Skeletal muscle satellite cell (primary cell): ENCODE results near the gene SAMSN1.
"Not testable (repeated sequence)": the region's sequence is repeated elsewhere in the genome, so short reads cannot be mapped to it uniquely, and the experiment has no call there.

Source experiments
- H3K27me3 ChIP-seq: 2 replicates; pipeline ENCODE4 v1.7.0; 2013; ENCODE audit warnings: low read length; ENCODE audit not compliant: control insufficient read depth, insufficient read depth
- H3K36me3 ChIP-seq: 2 replicates; pipeline ENCODE4 v1.7.0; 2013; ENCODE audit warnings: mild to moderate bottlenecking, control low read depth, low read length; ENCODE audit not compliant: insufficient read depth
- H3K4me1 ChIP-seq: 2 replicates; pipeline ENCODE4 v1.7.0; 2013; ENCODE audit warnings: low read length; ENCODE audit not compliant: control insufficient read depth, insufficient read depth
- H3K4me2 ChIP-seq: 2 replicates; pipeline ENCODE4 v1.7.0; 2013; ENCODE audit warnings: mild to moderate bottlenecking, low read length
- H3K4me3 ChIP-seq: 2 replicates; pipeline ENCODE4 v1.7.0; 2013; ENCODE audit warnings: low read length
- H3K9ac ChIP-seq: 2 replicates; pipeline ENCODE4 v1.7.0; 2013; ENCODE audit warnings: mild to moderate bottlenecking, low read depth, low read length, moderate library complexity
- H3K9me3 ChIP-seq: replicated peaks from 2 replicates; pipeline ENCODE4 v1.7.0; 2013; ENCODE audit warnings: mild to moderate bottlenecking, control low read depth, low read length

The SAMSN1 gene

DNA sequence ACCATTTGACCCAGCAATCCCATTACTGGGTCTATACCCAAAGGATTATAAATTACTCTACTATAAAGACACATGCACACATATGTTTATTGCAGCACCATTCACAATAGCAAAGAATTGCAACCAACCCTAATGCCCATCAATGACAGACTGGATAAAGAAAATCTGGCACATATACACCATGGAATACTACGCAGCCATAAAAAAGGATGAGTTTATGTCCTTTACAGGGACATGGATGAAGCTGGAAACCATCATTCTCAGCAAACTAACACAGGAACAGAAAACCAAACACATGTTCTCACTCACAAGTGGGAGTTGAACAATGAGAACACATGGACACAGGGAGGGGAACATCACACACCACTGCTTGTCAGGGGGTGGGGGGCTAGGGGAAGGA lies 51.9 kb downstream of the SAMSN1 start:
- not testable (repeated sequence) for H3K9ac ChIP-seq, H3K27me3 ChIP-seq, H3K9me3 ChIP-seq, H3K4me1 ChIP-seq, H3K4me3 ChIP-seq, H3K4me2 ChIP-seq, H3K36me3 ChIP-seq

DNA sequence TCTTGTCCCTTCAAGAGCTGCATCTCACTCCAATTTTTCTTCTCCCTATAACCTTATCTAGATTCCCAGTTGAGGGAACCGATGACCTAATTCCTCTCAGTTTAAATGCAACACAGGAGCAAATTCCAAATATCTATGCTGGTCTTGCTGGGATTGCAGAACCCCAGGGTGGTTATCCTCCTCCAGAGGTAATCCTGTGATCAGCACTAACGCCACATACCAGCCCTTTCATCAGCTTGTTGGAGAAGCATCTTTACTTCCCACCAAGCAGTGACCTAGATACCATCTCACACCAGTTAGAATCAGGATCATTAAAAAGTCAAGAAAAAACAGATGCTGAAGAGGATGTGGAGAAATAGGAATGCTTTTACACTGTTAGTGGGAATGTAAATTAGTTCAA lies 52.4 kb downstream of the SAMSN1 start:
- Histone ChIP-seq H3K4me2 (no peak overlapping the region), H3K4me1 (no peaks in the 10 kb centered on the region), H3K9ac (no peak overlapping the region), H3K4me3 (no peak overlapping the region), H3K27me3 (no peaks in the 10 kb centered on the region), H3K36me3 (no peaks in the 10 kb centered on the region), H3K9me3 (no peaks in the 10 kb centered on the region)

DNA sequence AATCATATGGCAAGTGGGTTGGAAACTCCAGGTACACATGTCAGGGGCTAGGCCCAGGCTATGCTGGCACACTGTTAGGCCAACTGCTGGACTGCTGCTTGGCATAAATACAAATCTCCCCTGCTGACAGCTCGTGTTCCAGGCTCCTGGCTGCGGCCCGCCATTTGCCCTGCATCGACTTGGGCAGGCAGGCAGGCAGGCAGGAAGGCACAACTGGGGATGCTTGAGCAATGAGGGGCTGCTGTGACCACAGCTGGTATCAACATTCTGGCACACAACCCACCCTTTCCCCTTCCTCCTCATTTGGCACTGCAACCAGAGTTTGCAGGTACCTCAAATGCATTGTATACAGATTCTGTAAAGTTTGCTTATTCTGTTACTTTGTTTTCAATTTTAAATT lies 53.2 kb downstream of the SAMSN1 start:
- Histone ChIP-seq H3K4me1 (no peaks in the 10 kb centered on the region), H3K4me2 (no peak overlapping the region), H3K27me3 (no peaks in the 10 kb centered on the region), H3K9me3 (no peaks in the 10 kb centered on the region), H3K4me3 (no peak overlapping the region), H3K9ac (no peak overlapping the region), H3K36me3 (no peaks in the 10 kb centered on the region)

DNA sequence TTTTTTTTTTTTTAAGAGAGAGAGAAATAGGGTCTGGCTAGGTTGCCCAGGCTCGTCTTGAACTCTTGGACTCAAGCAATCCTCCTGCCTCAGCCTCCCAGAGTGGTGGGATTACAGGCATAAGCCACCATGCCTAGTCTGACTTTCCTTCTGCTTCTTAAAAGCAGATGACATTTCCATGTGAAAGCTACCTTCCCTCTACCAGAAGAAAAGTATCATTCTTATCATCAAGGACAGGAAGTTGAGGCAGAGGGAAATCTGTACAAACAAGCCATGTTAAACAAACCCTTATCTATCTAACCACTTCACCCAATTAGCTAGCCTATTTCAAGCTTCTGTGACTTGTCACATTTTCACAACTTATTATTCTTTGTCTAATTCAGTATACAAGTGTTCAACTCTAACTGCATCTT lies 54.8 kb downstream of the SAMSN1 start:
- no peaks in the 10 kb centered on the region for H3K36me3 ChIP-seq
- H3K27me3 ChIP-seq = no peaks in the 10 kb centered on the region
- no peak overlapping the region for H3K9ac ChIP-seq
- no peaks in the 10 kb centered on the region for H3K4me1 ChIP-seq
- H3K9me3 ChIP-seq = no peaks in the 10 kb centered on the region
- no peak overlapping the region for H3K4me2 ChIP-seq
- H3K4me3 ChIP-seq = no peak overlapping the region

DNA sequence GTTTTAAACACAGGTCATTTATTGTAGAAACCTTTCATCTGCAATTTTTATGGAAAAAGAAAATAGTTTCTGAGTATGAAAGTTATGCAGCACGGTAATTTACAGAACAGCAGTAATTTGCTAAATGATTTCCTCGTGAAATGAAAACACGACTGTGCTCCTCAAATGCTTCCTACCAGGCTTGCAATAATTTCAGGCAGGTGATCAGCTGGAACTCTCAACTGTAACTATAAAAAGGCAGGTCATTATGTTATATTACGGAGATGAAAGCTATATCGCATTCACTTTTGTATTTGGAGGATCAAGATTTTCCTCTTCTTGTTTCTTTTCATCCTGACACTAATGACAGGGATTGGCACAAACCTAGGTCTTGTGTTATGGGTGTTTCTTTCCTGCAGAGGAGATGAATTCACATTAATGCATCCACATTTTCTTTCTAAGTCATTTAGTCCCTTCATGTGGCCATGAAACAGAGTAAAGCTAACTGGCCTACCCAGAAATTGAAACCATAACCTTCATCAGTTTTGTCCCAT lies 57.4 kb downstream of the SAMSN1 start:
- no peaks in the 10 kb centered on the region for H3K4me1 ChIP-seq
- no peaks in the 10 kb centered on the region for H3K36me3 ChIP-seq
- no peak overlapping the region for H3K4me2 ChIP-seq
- no peak overlapping the region for H3K9ac ChIP-seq
- H3K4me3 ChIP-seq = no peak overlapping the region
- no peaks in the 10 kb centered on the region for H3K27me3 ChIP-seq
- H3K9me3 ChIP-seq = no peaks in the 10 kb centered on the region

DNA sequence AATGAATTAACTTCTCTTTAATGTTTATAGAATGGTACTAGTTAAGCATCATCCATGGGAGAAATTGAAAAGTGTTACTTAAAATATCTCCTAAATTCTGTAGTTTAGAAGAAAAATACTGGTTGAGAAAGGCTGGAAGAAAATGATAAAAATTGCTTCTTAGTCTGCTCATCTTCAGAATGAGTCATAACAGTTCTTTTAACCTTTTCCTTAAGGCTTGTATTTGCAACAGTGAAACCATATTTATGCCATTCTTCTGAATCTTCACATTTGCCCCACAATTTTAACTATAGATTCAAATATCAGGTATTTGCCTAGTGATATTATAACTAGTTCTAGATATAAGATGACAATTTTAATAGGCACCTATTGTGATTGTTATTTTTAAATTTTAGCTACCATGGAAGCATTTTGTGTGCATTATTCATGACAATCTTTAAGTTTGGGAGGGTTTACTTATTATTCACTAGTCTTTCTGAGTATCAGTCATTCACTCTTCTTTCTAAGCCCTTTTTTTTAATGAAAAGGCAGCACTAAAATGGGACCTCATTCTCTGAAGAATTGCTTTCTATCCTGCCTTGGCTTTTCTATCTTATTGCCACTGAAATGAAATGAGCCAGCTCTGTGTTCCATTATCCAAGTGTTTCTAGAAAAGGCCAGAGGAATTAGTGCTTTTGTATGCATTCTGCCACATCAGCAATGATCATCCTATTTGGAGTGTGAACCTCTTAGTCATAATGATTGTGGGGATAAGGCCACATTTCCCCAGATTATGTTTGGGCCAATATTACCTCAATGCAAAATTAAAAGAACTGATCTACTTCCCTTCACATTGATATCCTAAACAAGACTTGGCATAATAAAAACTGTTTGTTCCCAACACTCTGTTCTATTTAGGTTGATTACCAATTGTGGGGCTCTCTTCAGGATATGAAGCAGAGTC lies 58.4 kb downstream of the SAMSN1 start:
- H3K4me2 ChIP-seq = no peak overlapping the region
- H3K27me3 ChIP-seq = no peaks in the 10 kb centered on the region
- H3K36me3 ChIP-seq = no peaks in the 10 kb centered on the region
- no peaks in the 10 kb centered on the region for H3K9me3 ChIP-seq
- H3K4me3 ChIP-seq = no peak overlapping the region
- H3K4me1 ChIP-seq = no peaks in the 10 kb centered on the region
- no peak overlapping the region for H3K9ac ChIP-seq

DNA sequence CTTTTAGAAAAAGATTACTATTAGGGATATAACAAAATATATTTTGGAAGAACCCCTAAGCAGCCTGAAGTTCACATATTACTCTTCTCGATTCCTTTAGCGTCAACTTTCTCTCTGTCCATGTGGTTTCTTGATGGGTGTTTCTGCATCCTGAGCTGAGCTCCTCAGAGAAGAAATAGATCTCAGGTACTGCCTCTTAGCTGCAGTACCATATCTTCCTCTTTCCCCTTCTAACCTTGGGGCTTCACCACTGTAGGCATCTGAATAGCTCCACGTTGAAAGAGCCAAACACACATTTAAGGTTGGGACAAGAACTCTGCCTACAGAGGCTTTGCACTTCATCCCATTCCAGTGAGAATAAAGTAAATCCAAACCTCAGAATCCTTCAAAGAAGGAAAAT lies 59.2 kb downstream of the SAMSN1 start:
- H3K36me3 ChIP-seq = no peaks in the 10 kb centered on the region
- no peak overlapping the region for H3K4me3 ChIP-seq
- no peaks in the 10 kb centered on the region for H3K4me1 ChIP-seq
- H3K9ac ChIP-seq = no peak overlapping the region
- H3K4me2 ChIP-seq = no peak overlapping the region
- no peaks in the 10 kb centered on the region for H3K9me3 ChIP-seq
- no peaks in the 10 kb centered on the region for H3K27me3 ChIP-seq

DNA sequence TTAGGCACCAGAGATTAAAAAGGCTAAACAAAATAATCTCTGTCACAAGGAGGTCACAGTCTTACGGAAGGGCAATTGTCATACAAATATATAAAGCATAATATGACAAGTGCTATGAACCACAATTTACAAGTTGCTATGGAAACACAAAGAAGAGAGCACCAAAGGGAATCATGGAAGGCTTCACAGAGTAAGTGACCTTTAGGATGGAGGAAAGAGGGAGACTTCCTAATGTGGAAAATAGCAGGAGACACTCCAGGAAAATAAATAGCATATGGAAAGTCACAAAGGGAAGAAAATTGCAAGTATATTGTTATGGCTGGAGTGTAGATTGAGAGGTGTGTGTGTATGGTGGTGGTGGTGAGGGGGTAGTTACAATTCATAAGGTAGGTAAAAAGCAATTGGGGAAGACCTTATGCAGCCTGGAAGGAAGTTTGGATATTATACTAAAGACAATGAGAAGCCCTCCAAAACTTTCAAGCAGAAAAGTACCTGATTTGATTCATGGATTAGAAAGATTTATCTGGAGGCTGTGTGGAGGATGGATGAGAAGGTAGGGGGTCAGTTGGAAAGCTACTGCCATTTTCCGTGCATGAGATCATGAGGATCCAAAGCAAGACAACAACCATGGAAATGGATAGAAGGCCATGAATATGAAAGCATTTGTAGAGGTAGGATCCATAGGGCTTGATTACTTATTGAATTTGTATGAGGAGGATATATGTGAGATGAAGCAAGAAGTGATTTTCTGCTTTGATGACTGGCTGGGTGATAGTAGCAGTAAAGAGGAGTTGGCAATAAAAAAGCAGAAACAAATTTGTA lies 61.7 kb downstream of the SAMSN1 start:
- Histone ChIP-seq H3K4me1 (no peaks in the 10 kb centered on the region), H3K27me3 (no peaks in the 10 kb centered on the region), H3K4me3 (no peak overlapping the region)

DNA sequence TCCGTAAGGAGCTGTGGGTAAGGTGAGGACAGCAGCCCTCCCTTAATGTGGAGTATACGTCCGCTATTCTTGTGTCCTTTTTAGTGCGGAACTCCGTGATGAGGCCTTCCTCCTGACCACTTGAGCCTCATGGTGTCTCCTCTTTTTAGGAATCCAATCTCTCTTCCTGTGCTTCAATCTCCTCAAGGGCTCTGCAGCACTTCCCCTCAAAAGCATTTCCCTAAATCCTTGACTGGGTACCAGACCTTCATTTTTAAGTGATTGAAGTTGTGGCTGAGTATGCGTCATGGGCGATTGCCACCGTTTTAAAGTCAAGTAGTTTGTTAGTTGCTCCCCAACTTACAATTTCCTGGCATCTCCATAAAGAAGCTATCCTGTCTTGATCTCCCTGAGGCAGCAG lies 62.8 kb downstream of the SAMSN1 start:
- H3K4me3 ChIP-seq = no peak overlapping the region

More for the DNA sequence above, 61.7 kb downstream of the SAMSN1 start:
- no peak overlapping the region for H3K9ac ChIP-seq
- no peaks in the 10 kb centered on the region for H3K36me3 ChIP-seq
- H3K4me2 ChIP-seq = no peak overlapping the region
- H3K9me3 ChIP-seq = no peaks in the 10 kb centered on the region

DNA sequence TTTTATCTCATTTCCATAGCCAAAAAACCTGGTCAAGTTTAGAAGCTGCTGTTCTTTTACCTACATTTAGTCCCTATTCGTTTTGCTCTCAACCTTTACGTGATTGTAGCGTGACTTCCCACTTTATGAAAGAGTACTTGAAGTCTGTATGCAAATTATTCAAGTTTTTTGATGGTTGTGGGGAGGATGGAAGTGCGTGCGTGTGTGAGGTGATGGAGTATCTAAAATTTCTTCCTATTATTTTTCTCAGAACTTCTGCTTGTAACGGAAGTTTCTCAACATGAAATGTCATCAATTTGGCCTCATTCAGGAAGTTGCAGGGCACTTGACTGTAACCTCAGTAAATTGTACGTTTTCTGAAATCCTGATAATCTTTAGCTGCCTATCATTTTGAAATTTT lies 64.0 kb downstream of the SAMSN1 start:
- Histone ChIP-seq H3K4me2 (no peak overlapping the region), H3K4me3 (no peak overlapping the region), H3K4me1 (no peaks in the 10 kb centered on the region), H3K36me3 (no peaks in the 10 kb centered on the region), H3K9ac (no peak overlapping the region), H3K9me3 (no peaks in the 10 kb centered on the region), H3K27me3 (no peaks in the 10 kb centered on the region)

More for the DNA sequence above, 62.8 kb downstream of the SAMSN1 start:
- no peaks in the 10 kb centered on the region for H3K4me1 ChIP-seq
- H3K36me3 ChIP-seq = no peaks in the 10 kb centered on the region
- H3K9ac ChIP-seq = no peak overlapping the region
- H3K4me2 ChIP-seq = no peak overlapping the region
- no peaks in the 10 kb centered on the region for H3K9me3 ChIP-seq
- H3K27me3 ChIP-seq = no peaks in the 10 kb centered on the region

DNA sequence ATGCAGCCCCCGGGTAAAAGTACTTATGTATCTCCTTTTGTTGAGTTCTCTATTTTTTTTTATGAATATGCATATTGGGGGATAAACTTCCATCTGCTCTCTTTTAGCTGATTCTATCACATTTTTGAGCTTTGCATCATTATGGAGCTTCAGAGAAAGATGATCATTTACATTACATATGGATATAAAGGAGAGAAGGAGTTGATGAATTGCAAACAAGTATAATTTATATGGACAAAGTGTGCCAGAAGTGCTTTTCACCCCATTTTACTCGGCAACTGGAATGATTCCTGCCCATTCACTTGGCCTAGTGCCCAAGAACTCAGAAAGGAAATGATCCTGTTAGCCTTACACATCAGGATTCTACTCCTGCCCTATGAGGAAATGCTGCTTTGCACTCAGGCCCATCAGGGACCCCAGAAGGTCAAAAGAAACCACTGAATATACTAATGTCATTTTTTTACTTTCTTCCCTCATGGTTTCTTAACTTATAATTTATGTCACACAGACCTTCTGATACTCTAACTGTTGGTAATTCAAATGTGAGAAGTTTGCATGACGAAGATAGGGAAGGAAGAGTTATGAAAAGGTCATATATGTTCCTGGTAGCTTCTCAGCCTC lies 65.6 kb downstream of the SAMSN1 start:
- Histone ChIP-seq H3K9me3 (no peaks in the 10 kb centered on the region), H3K36me3 (no peaks in the 10 kb centered on the region), H3K4me3 (no peak overlapping the region), H3K27me3 (no peaks in the 10 kb centered on the region), H3K9ac (no peak overlapping the region), H3K4me1 (no peaks in the 10 kb centered on the region), H3K4me2 (no peak overlapping the region)
